Ascending aorta (tissue), 2 donors: Measurements from ENCODE around the gene EPSTI1. TPM values are rescaled to one million over a fixed set of nuclear protein-coding genes. Genes with fewer than 3 reads are reported as not detected.

Experiments used
- DNase-seq, 2 donors: peaks; one replicate each; pipeline ENCODE4 v3.0.0-alpha.2; 2019; ENCODE audit warnings: low spot score in 2 of 2
- H3K27ac ChIP-seq, 2 donors: fragments of 200-600 bp; sonication (generic); one replicate each; pipeline ENCODE4 v1.5.1; 2016 to 2017; ENCODE audit warnings: mild to moderate bottlenecking in 1 of 2
- H3K27me3 ChIP-seq: fragments of 200-600 bp; sonication (generic); one replicate; pipeline ENCODE4 v1.5.1; 2017
- H3K36me3 ChIP-seq, 2 donors: fragments of 200-600 bp; sonication (generic); one replicate each; pipeline ENCODE4 v1.5.1; 2016
- H3K4me1 ChIP-seq, 2 donors: fragments of 200-600 bp; sonication (generic); one replicate each; pipeline ENCODE4 v1.5.1; 2016 to 2017; ENCODE audit warnings: mild to moderate bottlenecking in 1 of 2
- H3K4me3 ChIP-seq, 2 donors: fragments of 200-600 bp; sonication (generic); one replicate each; pipeline ENCODE4 v1.5.1; 2016 to 2017; ENCODE audit warnings: mild to moderate bottlenecking in 1 of 2
- H3K9me3 ChIP-seq, 2 donors: fragments of 200-600 bp; sonication (generic); one replicate each; pipeline ENCODE4 v1.5.1; 2016
- CTCF ChIP-seq, 3 experiments: fragments of 200-600 bp in 2 of 3; fragments of 450-650 bp in 1 of 3; sonication (generic) in 2 of 3; IDR thresholded peaks; one replicate each; pipeline ENCODE4 v1.5.1; 2016 to 2019; ENCODE audit warnings: antibody characterized with exemption in 3 of 3, mild to moderate bottlenecking in 1 of 3, moderate library complexity in 1 of 3
- intact Hi-C: fragments of 100-400 bp; cut with DNase I; formaldehyde crosslinking; loops from one replicate; pipeline ENCODE4 v1.15.1; 2023
- total RNA-seq: library from RNA; depleted of rRNA; stranded (reverse); fragments of >200 nt; gene quantifications from one replicate; pipeline ENCODE4 v1.1.0, GENCODE V29; 2016

The EPSTI1 gene
- total RNA-seq, 1 donor from 2014 or later = 3.2 TPM

GRCh38 chr13:42985312-42986175 lies 6.5 kb downstream of the EPSTI1 start:
- no peak for DNase-seq
- H3K36me3 ChIP-seq = no peaks in the 10 kb centered on the region
- H3K27ac ChIP-seq = no peak overlapping the region
- intact Hi-C loops = no loop called here
- no peaks in the 10 kb centered on the region for H3K4me1 ChIP-seq
- H3K4me3 ChIP-seq = no peak overlapping the region
- H3K9me3 ChIP-seq = no peaks in the 10 kb centered on the region
- TF ChIP-seq CTCF (IDR thresholded peaks at IDR 0.05) = no peak
- H3K27me3 ChIP-seq = no peaks in the 10 kb centered on the region

- intact Hi-C loops = no loop called here
- no peaks in the 10 kb centered on the region for H3K36me3 ChIP-seq
- H3K9me3 ChIP-seq = no peaks in the 10 kb centered on the region
- H3K27ac ChIP-seq = no peak overlapping the region
- H3K27me3 ChIP-seq = no peaks in the 10 kb centered on the region
- no peak overlapping the region for H3K4me3 ChIP-seq
- DNase-seq = no peak
- no peaks in the 10 kb centered on the region for H3K4me1 ChIP-seq
- TF ChIP-seq CTCF (IDR thresholded peaks at IDR 0.05) = no peak
These were observed 7.3 kb downstream of the EPSTI1 start for GRCh38 chr13:42984691-42985090.

- TF ChIP-seq CTCF (IDR thresholded peaks at IDR 0.05) = no peak
- no peaks in the 10 kb centered on the region for H3K9me3 ChIP-seq
- no peak overlapping the region for H3K27ac ChIP-seq
- no peaks in the 10 kb centered on the region for H3K4me1 ChIP-seq
- H3K4me3 ChIP-seq = no peak overlapping the region
- no peaks in the 10 kb centered on the region for H3K36me3 ChIP-seq
- no peak for DNase-seq
- intact Hi-C loops = no loop called here
- no peaks in the 10 kb centered on the region for H3K27me3 ChIP-seq
These were observed 8.0 kb downstream of the EPSTI1 start for GRCh38 chr13:42984026-42984425.

GRCh38 chr13:42981853-42982252 lies 10.2 kb downstream of the EPSTI1 start:
- H3K9me3 ChIP-seq = no peaks in the 10 kb centered on the region
- DNase-seq = no peak
- intact Hi-C loops = no loop called here
- no peaks in the 10 kb centered on the region for H3K36me3 ChIP-seq
- H3K4me3 ChIP-seq = no peak overlapping the region
- H3K27me3 ChIP-seq = no peaks in the 10 kb centered on the region
- no peak for TF ChIP-seq CTCF (IDR thresholded peaks at IDR 0.05)
- H3K4me1 ChIP-seq = no peaks in the 10 kb centered on the region
- no peak overlapping the region for H3K27ac ChIP-seq

GRCh38 chr13:42981317-42981716 lies 10.7 kb downstream of the EPSTI1 start:
- H3K27ac ChIP-seq = no peak overlapping the region
- H3K36me3 ChIP-seq = no peaks in the 10 kb centered on the region
- no peak overlapping the region for H3K4me3 ChIP-seq
- H3K27me3 ChIP-seq = no peaks in the 10 kb centered on the region
- intact Hi-C loops = no loop called here
- no peak for TF ChIP-seq CTCF (IDR thresholded peaks at IDR 0.05)
- DNase-seq = no peak
- no peaks in the 10 kb centered on the region for H3K4me1 ChIP-seq
- H3K9me3 ChIP-seq = no peaks in the 10 kb centered on the region
